Ectodermal cell (in vitro differentiated cells): Measurements from ENCODE around the gene RPS6KL1.

Experiments
- H3K27ac ChIP-seq: 2 replicates; pipeline ENCODE4 v1.7.0; 2013; ENCODE audit warnings: mild to moderate bottlenecking, low read depth, low read length; ENCODE audit not compliant: insufficient read depth, poor library complexity, severe bottlenecking
- H3K27me3 ChIP-seq: 2 replicates; pipeline ENCODE4 v1.7.0; 2013; ENCODE audit warnings: mild to moderate bottlenecking, low read length; ENCODE audit not compliant: insufficient read depth, control insufficient read depth, poor library complexity, severe bottlenecking
- H3K36me3 ChIP-seq: one replicate; pipeline ENCODE4 v1.7.0; 2013; ENCODE audit warnings: low read length; ENCODE audit not compliant: control insufficient read depth, insufficient read depth
- H3K4me1 ChIP-seq: one replicate; pipeline ENCODE4 v1.7.0; 2013; ENCODE audit warnings: low read length; ENCODE audit not compliant: control insufficient read depth, insufficient read depth
- H3K4me3 ChIP-seq: 2 replicates; pipeline ENCODE4 v1.7.0; 2013; ENCODE audit warnings: low read depth, low read length, control low read depth; ENCODE audit not compliant: insufficient read depth
- H3K9me3 ChIP-seq: 2 replicates; pipeline ENCODE4 v1.7.0; 2013; ENCODE audit warnings: mild to moderate bottlenecking, low read length, moderate library complexity; ENCODE audit not compliant: control insufficient read depth
- WGBS, 2 experiments: methylation state at CpG; one replicate each; pipeline ENCODE4 v1.1.7; 2013; ENCODE audit warnings: missing lambda C conversion rate in 2 of 2; 5-methylcytosine and 5-hydroxymethylcytosine counted together

Gene RPS6KL1

DNA sequence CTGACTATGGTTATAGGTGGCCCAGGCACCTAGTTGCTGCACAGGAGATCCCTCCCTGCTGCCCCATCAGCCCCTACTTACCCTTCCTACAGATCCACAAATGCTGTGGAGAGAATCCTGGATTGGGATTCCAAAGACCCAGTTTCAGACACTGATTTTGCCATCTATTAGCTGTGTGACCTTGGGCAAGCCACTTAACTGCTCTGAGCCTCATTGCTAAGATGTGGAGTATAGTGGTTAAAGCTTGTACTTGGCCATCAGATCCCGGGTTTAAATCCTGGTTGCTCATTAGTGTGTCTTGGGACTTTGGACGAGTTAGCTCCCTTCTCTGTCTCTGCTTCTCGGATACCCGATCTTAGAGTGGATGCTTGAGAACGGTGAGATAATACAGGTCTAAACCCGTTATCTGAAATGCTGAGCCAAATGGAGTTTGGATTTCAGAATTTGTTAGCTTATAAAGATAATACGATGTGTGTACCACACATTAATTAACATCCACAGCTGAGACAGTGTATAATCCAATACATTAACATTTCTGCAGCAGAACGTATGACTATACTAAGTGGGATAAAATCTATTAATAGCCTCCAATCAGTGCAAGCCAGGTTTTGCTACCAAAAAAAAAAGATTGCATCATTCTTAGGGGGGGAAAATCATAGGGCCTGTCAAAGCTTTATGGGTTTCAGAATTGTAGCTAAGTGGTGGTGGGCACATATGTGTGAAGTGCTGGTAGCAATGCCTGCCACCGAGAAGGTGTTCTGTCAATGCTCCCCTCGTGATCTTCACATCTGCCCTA, 63.1 kb downstream of the RPS6KL1 start:
- Histone ChIP-seq H3K9me3 (no peaks in the 10 kb centered on the region), H3K4me3 (no peak overlapping the region), H3K36me3 (no peaks in the 10 kb centered on the region), H3K27me3 (no peaks in the 10 kb centered on the region), H3K4me1 (no peaks in the 10 kb centered on the region), H3K27ac (no peak overlapping the region)
- 78 to 83% methylated on average over 8 to 10 of the region's 10 CpGs for WGBS, 2 experiments

DNA sequence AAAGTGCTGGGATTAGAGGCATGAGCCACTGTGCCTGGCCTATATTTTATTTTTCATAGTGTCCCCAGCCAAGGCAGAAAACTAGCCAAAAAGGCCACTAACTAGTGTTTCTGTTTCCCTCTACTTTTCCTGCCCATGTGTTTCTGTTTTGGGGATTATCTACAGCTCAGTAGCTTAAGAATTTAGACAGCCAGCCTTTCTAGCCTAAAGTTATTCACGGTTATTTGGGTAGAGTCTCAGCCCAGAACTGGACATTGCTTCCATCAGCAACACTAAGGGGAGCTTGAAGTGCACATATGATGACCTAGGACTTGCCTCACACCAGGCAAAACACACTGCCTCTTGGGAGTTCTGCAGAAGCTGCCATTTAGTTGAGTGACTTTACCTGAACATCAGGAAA, 65.0 kb downstream of the RPS6KL1 start:
- H3K4me1 ChIP-seq = no peaks in the 10 kb centered on the region
- WGBS, 2 experiments = 88 to 100% methylated on average over 1 of the region's 1 CpG
- H3K27ac ChIP-seq = no peak overlapping the region
- no peaks in the 10 kb centered on the region for H3K27me3 ChIP-seq
- H3K4me3 ChIP-seq = no peak overlapping the region
- no peaks in the 10 kb centered on the region for H3K36me3 ChIP-seq
- no peaks in the 10 kb centered on the region for H3K9me3 ChIP-seq

DNA sequence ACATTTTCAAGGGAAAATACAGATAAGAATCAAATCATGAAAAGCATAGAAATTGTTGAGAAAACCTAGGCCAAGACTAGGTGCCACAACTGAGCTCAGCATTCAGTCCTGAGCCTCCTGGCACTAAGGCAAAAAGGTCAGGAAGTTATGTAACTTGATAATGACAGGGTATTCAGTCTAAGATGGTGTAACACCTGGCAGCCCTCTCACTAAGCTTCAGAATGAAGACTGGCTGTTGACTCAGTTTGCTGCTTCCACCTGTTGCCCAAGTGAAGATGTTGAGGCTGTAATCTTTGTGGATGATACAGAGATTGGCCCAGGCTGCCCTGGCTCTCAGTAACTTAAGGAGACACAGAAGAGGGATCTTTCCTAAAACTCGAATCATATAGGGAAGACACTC, 66.7 kb downstream of the RPS6KL1 start:
- no peaks in the 10 kb centered on the region for H3K27me3 ChIP-seq
- H3K4me1 ChIP-seq = no peaks in the 10 kb centered on the region
- H3K4me3 ChIP-seq = no peak overlapping the region
- no peak overlapping the region for H3K27ac ChIP-seq
- 92% methylated on average over 1 of the region's 1 CpG for WGBS, 2 experiments
- no peaks in the 10 kb centered on the region for H3K36me3 ChIP-seq
- H3K9me3 ChIP-seq = no peaks in the 10 kb centered on the region

DNA sequence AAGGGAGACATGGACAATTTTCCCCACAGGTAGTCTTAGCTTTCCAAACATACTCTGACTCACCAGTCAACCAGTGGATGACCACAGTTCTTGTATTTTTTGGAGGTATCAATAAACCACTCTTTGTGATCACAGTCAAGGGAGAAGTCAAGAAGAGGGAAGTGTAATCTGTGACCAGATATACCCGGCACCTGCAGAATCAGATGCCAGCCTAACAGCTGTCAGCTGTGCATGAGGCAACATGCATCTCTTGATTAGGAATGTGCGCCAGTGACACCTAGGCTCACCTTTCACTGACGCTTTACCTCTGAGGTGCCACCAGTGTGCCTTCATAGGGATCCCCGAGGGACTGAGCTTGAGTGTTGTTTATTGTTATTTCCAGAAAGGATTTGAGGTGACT, 67.1 kb downstream of the RPS6KL1 start:
- Histone ChIP-seq H3K9me3 (no peaks in the 10 kb centered on the region), H3K4me3 (no peak overlapping the region), H3K27me3 (no peaks in the 10 kb centered on the region), H3K4me1 (no peaks in the 10 kb centered on the region), H3K27ac (no peak overlapping the region), H3K36me3 (no peaks in the 10 kb centered on the region)
- WGBS, 2 experiments = 68 to 70% methylated on average over 4 of the region's 4 CpGs

DNA sequence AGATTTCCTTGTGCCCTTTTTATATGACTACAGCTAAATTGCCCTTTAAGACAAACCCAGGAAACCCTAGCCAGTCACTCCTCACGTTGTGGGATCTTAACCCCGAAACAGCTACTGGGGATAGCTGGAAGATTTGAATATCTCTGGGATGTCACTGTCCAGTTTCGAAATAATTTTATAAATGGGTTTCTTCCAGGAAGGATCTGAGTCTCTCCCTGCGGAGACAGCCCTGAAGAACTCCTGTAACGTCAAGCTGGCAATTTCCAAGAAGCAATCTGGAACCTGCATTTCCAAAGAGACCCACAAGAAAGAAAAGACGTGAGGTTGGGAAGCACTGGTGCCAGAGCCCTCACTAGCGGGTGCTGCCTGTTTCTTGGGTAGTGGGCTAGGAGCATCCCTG, 68.0 kb downstream of the RPS6KL1 start:
- no peaks in the 10 kb centered on the region for H3K4me1 ChIP-seq
- H3K9me3 ChIP-seq = no peaks in the 10 kb centered on the region
- WGBS, 2 experiments = 90 to 92% methylated on average over 7 of the region's 7 CpGs

More for the DNA sequence above, 68.0 kb downstream of the RPS6KL1 start:
- Histone ChIP-seq H3K36me3 (no peaks in the 10 kb centered on the region), H3K27me3 (no peaks in the 10 kb centered on the region), H3K4me3 (no peak overlapping the region), H3K27ac (no peak overlapping the region)
